Testis (tissue), 3 donors: ENCODE measurements around the gene BIN1. TPM values are rescaled to one million over a fixed set of nuclear protein-coding genes. Genes with fewer than 3 reads are reported as not detected.

Experiments used
- DNase-seq: peaks from one replicate; pipeline ENCODE4 v3.0.0-alpha.2; 2019
- H3K27ac ChIP-seq, 2 donors: fragments of 200-600 bp; sonication (generic); one replicate each; pipeline ENCODE4 v1.5.1; 2019
- H3K27me3 ChIP-seq: fragments of 200-600 bp; sonication (generic); one replicate; pipeline ENCODE4 v1.5.1; 2019
- H3K36me3 ChIP-seq: fragments of 200-600 bp; sonication (generic); one replicate; pipeline ENCODE4 v1.5.1; 2017; ENCODE audit warnings: low read depth; ENCODE audit errors: missing control alignments
- H3K4me1 ChIP-seq: fragments of 200-600 bp; sonication (generic); one replicate; pipeline ENCODE4 v1.5.1; 2019
- H3K4me3 ChIP-seq, 2 donors: fragments of 200-600 bp; sonication (generic); one replicate each; pipeline ENCODE4 v1.5.1; 2017 to 2019
- H3K9me3 ChIP-seq: fragments of 200-600 bp; sonication (generic); one replicate; pipeline ENCODE4 v1.5.1; 2017
- CTCF ChIP-seq, 3 experiments: fragments of 450-650 bp in 2 of 3; fragments of 200-600 bp in 1 of 3; sonication (generic) in 1 of 3; IDR thresholded peaks; one replicate each; pipeline ENCODE4 v1.5.1; 2016 to 2019; ENCODE audit warnings: antibody characterized with exemption in 3 of 3, mild to moderate bottlenecking in 2 of 3, moderate library complexity in 1 of 3
- POLR2A ChIP-seq: fragments of 450-650 bp; IDR thresholded peaks from one replicate; pipeline ENCODE4 v1.6.1; 2017; ENCODE audit warnings: antibody characterized with exemption, mild to moderate bottlenecking, moderate library complexity
- WGBS, 2 donors: methylation state at CpG; one replicate each; pipeline ENCODE4 v1.1.5; 2018; 5-methylcytosine and 5-hydroxymethylcytosine counted together
- intact Hi-C: fragments of 100-400 bp; cut with DNase I; formaldehyde crosslinking; loops from one replicate; pipeline ENCODE4 v1.15.1; 2023; ENCODE audit warnings: low total_unique reads
- polyA plus RNA-seq: library from polyadenylated mRNA; stranded (reverse); fragments of 350-450 nt; fragmentation: Illumina TruSeq; extraction: RNeasy Lipid Tissue Mini Kit (QIAGEN cat#74804); gene quantifications from one replicate; pipeline ENCODE4 v1.2.3, GENCODE V29; 2014; ENCODE audit warnings: low read depth, low replicate concordance; ENCODE audit not compliant: insufficient read depth
- total RNA-seq, 2 donors: library from RNA; depleted of rRNA; stranded (reverse); fragments of >200 nt; gene quantifications; one replicate each; pipeline ENCODE4 v1.2.3, GENCODE V29; 2016

BIN1 gene
- total and polyA plus RNA-seq, 3 donors from 2014 or later: 25.0 to 38.8 (median 28.7) TPM

GRCh38 chr2:127146071-127146725 is 39.2 kb upstream of the BIN1 start:
- DNase-seq: peak; percentile 44
- intact Hi-C loops: no loop called here
- Histone ChIP-seq H3K9me3 (no peaks in the 10 kb centered on the region), H3K27ac (no peak overlapping the region), H3K36me3 (no peaks in the 10 kb centered on the region), H3K4me3 (no peak overlapping the region), H3K27me3 (no peaks in the 10 kb centered on the region), H3K4me1 (peaks cover 17% of the 10 kb centered on the region)
- TF ChIP-seq POLR2A (no peak), CTCF (IDR thresholded peaks at IDR 0.05) (no peak)
- 56 to 87% methylated on average over 14 to 18 of the region's 18 CpGs for WGBS, 2 donors

- H3K36me3 ChIP-seq: no peaks in the 10 kb centered on the region
- no peak overlapping the region for H3K4me3 ChIP-seq
- no peak for DNase-seq
- no peaks in the 10 kb centered on the region for H3K27me3 ChIP-seq
- 43 to 63% methylated on average over 1 of the region's 1 CpG for WGBS, 2 donors
- intact Hi-C loops: no loop called here
- TF ChIP-seq POLR2A (no peak), CTCF (IDR thresholded peaks at IDR 0.05) (no peak)
- H3K9me3 ChIP-seq: no peaks in the 10 kb centered on the region
- H3K27ac ChIP-seq: no peak overlapping the region
- peaks cover 17% of the 10 kb centered on the region for H3K4me1 ChIP-seq
Measured at GRCh38 chr2:127145280-127145895, 38.4 kb upstream of the BIN1 start.

GRCh38 chr2:127143841-127144782 is 37.2 kb upstream of the BIN1 start:
- intact Hi-C loops: no loop called here
- peak; percentile 27 for DNase-seq
- Histone ChIP-seq H3K36me3 (no peaks in the 10 kb centered on the region), H3K27me3 (no peaks in the 10 kb centered on the region), H3K9me3 (no peaks in the 10 kb centered on the region), H3K4me1 (peaks cover 17% of the 10 kb centered on the region), H3K27ac (peak overlapping the region; percentile 42 to 78), H3K4me3 (no peak overlapping the region)
- no peak for TF ChIP-seq CTCF (IDR thresholded peaks at IDR 0.05)
- no peak for TF ChIP-seq POLR2A
- WGBS, 2 donors: 44 to 52% methylated on average over 11 of the region's 11 CpGs

- H3K4me3 ChIP-seq: no peak overlapping the region
- peaks cover 17% of the 10 kb centered on the region for H3K4me1 ChIP-seq
- H3K9me3 ChIP-seq: no peaks in the 10 kb centered on the region
- H3K27ac ChIP-seq: peak overlapping the region; percentile 42 to 78
- no peaks in the 10 kb centered on the region for H3K36me3 ChIP-seq
- DNase-seq: no peak
- intact Hi-C loops: no loop called here
- no peaks in the 10 kb centered on the region for H3K27me3 ChIP-seq
- 69 to 73% methylated on average over 3 to 4 of the region's 4 CpGs for WGBS, 2 donors
- TF ChIP-seq POLR2A: no peak
- TF ChIP-seq CTCF (IDR thresholded peaks at IDR 0.05): no peak
Measured at GRCh38 chr2:127142663-127143630, 36.0 kb upstream of the BIN1 start.
